PC-3 (cell line): ENCODE measurements around the gene KRT85. TPM values are rescaled to one million over a fixed set of nuclear protein-coding genes. Genes with fewer than 3 reads are reported as not detected.

Source experiments
- ATAC-seq: fragments of 200-7000 bp; cut with Tn5 transposase; 2 replicates; pipeline ENCODE4 v1.9.1; 2020; ENCODE audit warnings: mild to moderate bottlenecking, moderate library complexity
- BruUV-seq: library from RNA; stranded (reverse); fragments of 400-500 nt; replicated peaks from 2 replicates; lab custom pipeline; 2021; lab: Mats Ljungman, UMichigan
- CTCF ChIA-PET: fragments of 300-600 bp; sonication (Branson Sonifier 250); formaldehyde crosslinking; loops from one replicate; lab custom pipeline; 2022; ENCODE audit warnings: antibody characterized with exemption; lab: Charles Lee
- POLR2A ChIA-PET: fragments of 300-600 bp; sonication (Branson Sonifier 250); formaldehyde crosslinking; loops from one replicate; lab custom pipeline; 2022; ENCODE audit warnings: antibody characterized with exemption; ENCODE audit not compliant: unreplicated experiment; lab: Charles Lee
- DNase-seq: peaks from one replicate; pipeline ENCODE4 v3.0.0-alpha.2; 2015
- H2AFZ ChIP-seq: fragments of 300-600 bp; sonication (generic); 2 replicates; pipeline ENCODE4 v1.6.0; 2016; ENCODE audit warnings: antibody characterized with exemption, low read length
- H3F3A ChIP-seq: fragments of 300-600 bp; sonication (generic); one replicate; pipeline ENCODE4 v1.6.0; 2017; ENCODE audit warnings: antibody characterized with exemption, low read length, control low read depth, mild to moderate bottlenecking; ENCODE audit not compliant: unreplicated experiment
- H3K27ac ChIP-seq: fragments of 300-600 bp; sonication (generic); 2 replicates; pipeline ENCODE4 v1.5.1; 2016; ENCODE audit warnings: mild to moderate bottlenecking, low read length
- H3K27me3 ChIP-seq: fragments of 300-600 bp; sonication (generic); 2 replicates; pipeline ENCODE4 v1.6.1; 2016; ENCODE audit warnings: low read length, mixed read lengths
- H3K36me3 ChIP-seq: fragments of 300-600 bp; sonication (generic); 2 replicates; pipeline ENCODE4 v1.6.1; 2016; ENCODE audit warnings: low read depth, mixed run types, low read length, mixed read lengths
- H3K4me1 ChIP-seq: fragments of 300-600 bp; sonication (generic); 2 replicates; pipeline ENCODE4 v1.5.1; 2016; ENCODE audit warnings: low read length; ENCODE audit not compliant: insufficient read depth
- H3K4me2 ChIP-seq: fragments of 300-600 bp; sonication (generic); 2 replicates; pipeline ENCODE4 v1.6.0; 2016; ENCODE audit warnings: low read length
- H3K4me3 ChIP-seq: fragments of 300-600 bp; sonication (generic); 2 replicates; pipeline ENCODE4 v1.5.1; 2016; ENCODE audit warnings: mild to moderate bottlenecking, low read length, mixed read lengths
- H3K79me2 ChIP-seq: fragments of 300-600 bp; sonication (generic); 2 replicates; pipeline ENCODE4 v1.6.1; 2017; ENCODE audit warnings: low read length, mixed read lengths
- H3K9ac ChIP-seq: fragments of 300-600 bp; sonication (generic); 2 replicates; pipeline ENCODE4 v1.6.0; 2016; ENCODE audit warnings: mild to moderate bottlenecking, low read length
- H3K9me2 ChIP-seq: fragments of 300-600 bp; sonication (generic); replicated peaks from 2 replicates; pipeline ENCODE4 v1.6.1; 2016; ENCODE audit warnings: mixed run types, low read length, mixed read lengths
- H3K9me3 ChIP-seq: fragments of 300-600 bp; sonication (generic); 2 replicates; pipeline ENCODE4 v1.6.1; 2016; ENCODE audit warnings: low read length, mixed read lengths
- H4K20me1 ChIP-seq: fragments of 300-600 bp; sonication (generic); 2 replicates; pipeline ENCODE4 v1.6.1; 2016; ENCODE audit warnings: low read length, mixed read lengths
- EZH2 ChIP-seq: fragments of 300-600 bp; sonication (generic); IDR thresholded peaks from one replicate; pipeline ENCODE4 v1.6.1; 2017; ENCODE audit warnings: antibody characterized with exemption, mild to moderate bottlenecking, low read length; ENCODE audit not compliant: unreplicated experiment
- EZH2phosphoT487 ChIP-seq: fragments of 300-600 bp; sonication (generic); IDR thresholded peaks from 2 replicates; pipeline ENCODE4 v1.6.1; 2018; ENCODE audit warnings: mild to moderate bottlenecking, antibody characterized with exemption, low read length, borderline replicate concordance
- intact Hi-C: fragments of 100-400 bp; cut with micrococcal nuclease; formaldehyde crosslinking; loops from 2 replicates; pipeline ENCODE4 v1.9.0; 2023
- total RNA-seq: library from RNA; depleted of rRNA; stranded (reverse); fragments of >200 nt; gene quantifications from 2 replicates; pipeline ENCODE4 v1.2.3, GENCODE V29; 2014
- TF ChIP-seq, protein P1 (sequence below): fragments of 300-600 bp; sonication (generic); conservative IDR thresholded peaks from 2 replicates; pipeline ENCODE4 v1.5.1; 2017; ENCODE audit warnings: antibody characterized with exemption, low read depth, mild to moderate bottlenecking, low read length

KRT85 gene
- total RNA-seq, 1 experiment from 2014 or later: not detected

DNA sequence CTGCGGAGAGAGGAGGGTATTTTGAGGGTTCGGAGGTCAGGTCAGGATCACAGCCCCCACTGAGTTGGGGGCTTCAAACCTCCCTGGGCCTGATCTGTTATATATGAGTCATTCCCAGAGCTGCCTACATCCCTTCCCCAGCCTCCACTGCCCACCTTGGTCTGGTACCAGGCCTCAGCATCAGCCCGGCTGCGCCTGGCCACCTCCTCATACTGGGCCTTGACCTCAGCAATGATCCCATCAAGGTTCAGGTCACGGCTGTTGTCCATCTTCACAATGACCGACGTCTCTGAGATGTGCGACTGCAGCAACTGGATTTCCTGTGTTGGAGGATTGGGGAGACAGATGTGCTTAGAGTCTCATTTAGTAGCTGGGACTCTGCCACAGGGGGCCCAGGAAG lies 13.9 kb upstream of the KRT85 start:
- no peaks in the 10 kb centered on the region for H3K4me1 ChIP-seq
- no peak overlapping the region for H3K27ac ChIP-seq
- TF ChIP-seq, protein P1, sequence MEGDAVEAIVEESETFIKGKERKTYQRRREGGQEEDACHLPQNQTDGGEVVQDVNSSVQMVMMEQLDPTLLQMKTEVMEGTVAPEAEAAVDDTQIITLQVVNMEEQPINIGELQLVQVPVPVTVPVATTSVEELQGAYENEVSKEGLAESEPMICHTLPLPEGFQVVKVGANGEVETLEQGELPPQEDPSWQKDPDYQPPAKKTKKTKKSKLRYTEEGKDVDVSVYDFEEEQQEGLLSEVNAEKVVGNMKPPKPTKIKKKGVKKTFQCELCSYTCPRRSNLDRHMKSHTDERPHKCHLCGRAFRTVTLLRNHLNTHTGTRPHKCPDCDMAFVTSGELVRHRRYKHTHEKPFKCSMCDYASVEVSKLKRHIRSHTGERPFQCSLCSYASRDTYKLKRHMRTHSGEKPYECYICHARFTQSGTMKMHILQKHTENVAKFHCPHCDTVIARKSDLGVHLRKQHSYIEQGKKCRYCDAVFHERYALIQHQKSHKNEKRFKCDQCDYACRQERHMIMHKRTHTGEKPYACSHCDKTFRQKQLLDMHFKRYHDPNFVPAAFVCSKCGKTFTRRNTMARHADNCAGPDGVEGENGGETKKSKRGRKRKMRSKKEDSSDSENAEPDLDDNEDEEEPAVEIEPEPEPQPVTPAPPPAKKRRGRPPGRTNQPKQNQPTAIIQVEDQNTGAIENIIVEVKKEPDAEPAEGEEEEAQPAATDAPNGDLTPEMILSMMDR: no peak
- TF ChIP-seq EZH2: no peak
- no peak for TF ChIP-seq EZH2phosphoT487
- ATAC-seq (no peak), DNase-seq (no peak)
- no peak overlapping the region for H2AFZ ChIP-seq
- H3K4me3 ChIP-seq: no peak overlapping the region
- no peaks in the 10 kb centered on the region for H3K9me2 ChIP-seq
- intact Hi-C loops: no loop called here
- POLR2A ChIA-PET: no interaction called here
- no peaks in the 10 kb centered on the region for H3F3A ChIP-seq
- H3K27me3 ChIP-seq: no peaks in the 10 kb centered on the region
- no TSS peak for BruUV-seq
- H3K36me3 ChIP-seq: no peaks in the 10 kb centered on the region
- no peaks in the 10 kb centered on the region for H3K9me3 ChIP-seq
- H3K9ac ChIP-seq: no peak overlapping the region
- H4K20me1 ChIP-seq: no peaks in the 10 kb centered on the region
- CTCF ChIA-PET: interaction anchor here (0.6 to 1.0 kb wide), 2 partner anchors 9 to 597 kb away, joined by 3 to 4 read pairs; no protein-coding TSS in a partner anchor
- no peaks in the 10 kb centered on the region for H3K79me2 ChIP-seq
- H3K4me2 ChIP-seq: no peak overlapping the region

DNA sequence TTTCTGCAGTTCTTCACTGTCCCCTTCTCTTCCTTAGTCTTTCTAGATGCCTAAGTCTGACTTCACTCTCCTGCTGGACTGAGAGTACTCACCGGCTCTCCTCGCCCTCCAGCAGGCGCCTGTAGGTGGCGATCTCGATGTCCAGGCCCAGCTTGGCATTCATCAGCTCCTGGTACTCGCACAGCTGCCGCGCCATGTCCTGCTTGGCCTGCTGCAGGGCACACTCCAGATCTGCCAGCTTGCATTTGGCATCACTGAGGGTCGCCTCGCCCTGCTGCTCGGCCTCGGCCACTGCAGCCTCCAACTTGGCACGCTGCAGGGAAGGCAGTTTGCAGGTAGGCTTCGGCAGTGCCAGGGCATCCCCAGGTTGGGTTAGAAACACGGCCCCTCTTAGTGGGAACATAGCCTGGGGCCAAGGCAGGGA lies 13.0 kb upstream of the KRT85 start:
- intact Hi-C loops: no loop called here
- H3K9ac ChIP-seq: no peak overlapping the region
- no TSS peak for BruUV-seq
- no peaks in the 10 kb centered on the region for H3F3A ChIP-seq
- H2AFZ ChIP-seq: no peak overlapping the region
- DNase-seq (peak; percentile 54), ATAC-seq (peak; percentile 63)
- ChIA-PET POLR2A (no interaction called here), CTCF (interaction anchor here (0.6 to 0.7 kb wide), 2 partner anchors 217 to 513 kb away, joined by 3 read pairs; no protein-coding TSS in a partner anchor)
- no peak overlapping the region for H3K4me3 ChIP-seq
- no peaks in the 10 kb centered on the region for H3K4me1 ChIP-seq
- no peak overlapping the region for H3K4me2 ChIP-seq
- no peaks in the 10 kb centered on the region for H3K9me3 ChIP-seq
- H3K36me3 ChIP-seq: no peaks in the 10 kb centered on the region
- no peaks in the 10 kb centered on the region for H3K79me2 ChIP-seq
- H4K20me1 ChIP-seq: no peaks in the 10 kb centered on the region
- TF ChIP-seq, protein P1: peak; percentile 75
- TF ChIP-seq EZH2: no peak
- H3K27ac ChIP-seq: no peak overlapping the region
- no peaks in the 10 kb centered on the region for H3K9me2 ChIP-seq
- no peaks in the 10 kb centered on the region for H3K27me3 ChIP-seq

- ChIA-PET CTCF (interaction anchor here (0.7 kb wide), 1 partner anchor 503 kb away, joined by 6 read pairs; no protein-coding TSS in a partner anchor), POLR2A (no interaction called here)
- intact Hi-C loops: no loop called here
- Histone ChIP-seq H3K9ac (no peak overlapping the region), H4K20me1 (no peaks in the 10 kb centered on the region), H3K4me2 (no peak overlapping the region), H3K36me3 (no peaks in the 10 kb centered on the region), H3K27ac (no peak overlapping the region), H3K4me3 (no peak overlapping the region), H3K27me3 (no peaks in the 10 kb centered on the region), H3K9me2 (no peaks in the 10 kb centered on the region), H2AFZ (no peak overlapping the region), H3K4me1 (no peaks in the 10 kb centered on the region), H3K79me2 (no peaks in the 10 kb centered on the region), H3K9me3 (no peaks in the 10 kb centered on the region), H3F3A (no peaks in the 10 kb centered on the region)
- ATAC-seq (no peak), DNase-seq (no peak)
- TF ChIP-seq EZH2phosphoT487 (no peak), EZH2 (no peak)
- TF ChIP-seq, protein P1: no peak
- BruUV-seq: no TSS peak
Observed at GRCh38 chr12:52379536-52379935, 12.3 kb upstream of the KRT85 start.
